Limb (tissue), 2 donors: Measurements from ENCODE around the gene CHRDL2.
"Not testable (repeated sequence)": the region's sequence is repeated elsewhere in the genome, so short reads cannot be mapped to it uniquely, and the experiment has no call there.

Source experiments
- DNase-seq, 2 donors: peaks; one replicate each; pipeline ENCODE4 v3.0.0-alpha.2; 2016; ENCODE audit errors: extremely low spot score in 2 of 2

CHRDL2 gene, protein sequence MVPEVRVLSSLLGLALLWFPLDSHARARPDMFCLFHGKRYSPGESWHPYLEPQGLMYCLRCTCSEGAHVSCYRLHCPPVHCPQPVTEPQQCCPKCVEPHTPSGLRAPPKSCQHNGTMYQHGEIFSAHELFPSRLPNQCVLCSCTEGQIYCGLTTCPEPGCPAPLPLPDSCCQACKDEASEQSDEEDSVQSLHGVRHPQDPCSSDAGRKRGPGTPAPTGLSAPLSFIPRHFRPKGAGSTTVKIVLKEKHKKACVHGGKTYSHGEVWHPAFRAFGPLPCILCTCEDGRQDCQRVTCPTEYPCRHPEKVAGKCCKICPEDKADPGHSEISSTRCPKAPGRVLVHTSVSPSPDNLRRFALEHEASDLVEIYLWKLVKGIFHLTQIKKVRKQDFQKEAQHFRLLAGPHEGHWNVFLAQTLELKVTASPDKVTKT

DNA sequence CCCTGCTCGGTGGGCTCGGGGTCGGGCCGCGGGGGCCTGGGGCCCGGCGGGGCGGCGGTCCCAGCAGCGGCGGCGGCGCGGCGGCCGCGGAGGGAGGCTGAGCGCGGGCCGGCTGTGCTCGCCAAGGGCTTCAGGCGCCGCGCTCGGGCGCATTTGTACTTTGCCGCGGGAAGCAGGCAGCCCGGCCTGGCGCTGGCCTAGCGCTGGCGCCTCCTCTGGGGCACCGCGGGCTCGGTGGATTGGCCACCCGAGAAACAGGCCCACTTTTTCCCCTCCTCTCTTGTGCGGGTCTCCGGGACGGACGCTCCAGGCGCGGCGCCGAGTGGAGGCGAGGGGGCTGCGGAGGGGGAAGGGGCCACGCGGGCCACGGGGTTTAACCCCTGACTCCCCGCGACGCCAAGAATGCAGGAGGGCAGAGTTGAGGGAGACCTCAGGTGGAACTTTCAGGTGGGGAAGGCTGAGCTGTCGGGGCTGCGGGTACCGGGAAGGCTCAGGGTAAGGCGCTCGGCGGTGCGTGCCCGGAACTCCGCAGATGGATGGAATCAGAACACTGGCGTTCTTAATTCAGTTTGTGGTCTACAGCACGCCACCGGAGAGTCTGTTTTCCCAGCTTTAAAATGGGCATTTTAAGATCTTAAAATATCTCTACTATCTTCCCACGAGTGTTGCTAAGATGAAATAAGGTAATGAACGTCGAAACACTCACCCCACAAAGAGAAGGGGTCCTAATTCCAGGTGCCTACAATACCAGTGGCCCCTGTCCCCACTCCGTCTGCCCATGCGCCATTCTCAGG is at the start of gene CHRDL2:
Gene CHRDL2, minus strand, starts transcription at position 126 of the 794 bp plus-strand sequence. CDS start 538 bp downstream, outside the sequence.
- DNase-seq: peak in 1 of 2 donors; percentile 54

DNA sequence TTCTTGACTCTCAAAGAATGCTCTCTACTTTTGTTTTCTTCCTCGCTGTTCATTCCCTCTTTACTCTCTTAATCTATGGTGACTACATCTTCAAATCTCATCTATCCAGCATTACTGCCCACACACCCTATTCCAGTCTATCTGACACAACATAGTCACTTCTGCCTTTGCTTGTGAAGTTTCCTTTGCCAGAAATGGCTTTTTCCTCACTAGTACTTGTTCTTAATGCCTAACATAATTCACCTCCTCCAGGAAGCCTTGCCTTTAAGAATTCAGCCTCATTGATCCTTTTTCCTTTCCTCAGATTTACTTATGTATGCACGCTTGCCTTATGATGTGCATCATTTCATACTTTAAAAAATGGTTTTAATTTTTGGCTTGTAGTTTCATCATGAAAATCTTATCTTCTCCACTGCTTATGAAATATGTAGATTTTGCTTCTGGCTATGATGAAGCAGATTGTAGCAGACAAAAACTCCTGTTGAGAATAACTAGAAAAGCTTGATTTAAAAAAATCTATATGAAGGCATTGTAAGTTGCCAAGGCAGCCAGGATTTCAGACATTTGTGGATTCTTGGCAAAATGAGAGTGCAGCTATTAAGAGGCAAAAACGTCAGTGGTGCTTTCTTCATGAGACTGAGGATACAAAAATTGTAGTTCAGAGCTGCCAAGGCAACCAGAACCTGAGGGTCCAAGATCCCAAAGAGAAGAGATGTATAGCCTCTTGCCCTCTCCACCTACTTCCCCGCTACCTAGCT is 49.2 kb upstream of the CHRDL2 start:
- DNase-seq: peak in 1 of 2 donors; percentile 6

DNA sequence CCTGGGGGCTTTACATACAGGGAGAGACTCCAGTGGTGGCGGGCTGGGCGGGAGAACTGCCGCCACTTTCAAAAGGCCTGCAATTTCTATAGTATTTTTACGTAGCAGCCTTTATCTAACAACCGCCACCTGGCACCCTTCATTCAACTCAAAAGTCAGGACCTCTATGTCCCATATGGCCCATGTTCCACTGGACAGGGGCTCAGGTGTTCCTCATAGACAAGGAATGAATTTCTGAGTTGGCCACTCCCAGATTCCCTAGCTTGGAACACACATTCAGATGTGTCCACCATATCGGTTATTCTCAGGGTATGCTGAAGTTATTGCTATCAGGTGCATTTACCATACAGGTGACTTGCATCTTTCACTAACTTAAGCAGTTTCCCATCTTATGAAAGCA is 47.4 kb upstream of the CHRDL2 start:
- DNase-seq: no peak

DNA sequence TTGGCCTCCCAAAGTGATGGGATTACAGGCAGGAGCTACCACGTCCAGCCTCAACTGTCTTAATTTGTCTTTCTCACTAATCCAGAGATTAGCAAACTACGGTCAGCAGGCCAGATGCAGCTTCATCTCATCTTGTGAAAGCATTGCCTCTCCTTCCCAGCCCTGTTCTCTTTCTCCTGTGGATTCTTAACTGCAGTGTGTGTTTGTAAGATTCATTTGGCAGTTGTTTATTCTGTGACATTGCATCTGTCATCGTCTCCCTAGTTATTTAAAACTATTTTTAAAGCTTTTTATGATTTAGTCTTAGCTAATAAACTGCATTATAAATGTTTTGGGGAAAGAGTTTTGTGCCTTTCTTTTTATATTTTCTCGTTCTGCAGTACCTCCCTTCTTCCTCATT is 46.7 kb upstream of the CHRDL2 start:
- no peak for DNase-seq

DNA sequence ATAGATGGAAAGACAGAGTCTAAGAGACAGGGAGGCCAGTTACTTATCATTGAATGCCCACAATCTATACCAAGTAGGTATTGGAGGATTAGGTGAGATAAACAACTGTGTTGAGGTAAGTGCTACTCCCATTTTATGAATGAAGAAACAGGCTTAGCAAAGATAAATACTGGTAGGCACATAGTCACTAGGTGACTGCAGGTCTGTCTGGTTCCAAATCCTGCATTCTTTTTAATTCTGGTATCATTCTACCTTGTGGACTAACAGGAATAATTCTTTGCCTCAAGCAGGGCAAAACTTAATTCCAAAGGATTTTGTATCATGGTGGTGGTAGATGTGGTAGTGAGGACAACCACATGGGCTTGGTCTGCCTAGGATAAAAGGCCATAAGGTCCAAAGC is 45.8 kb upstream of the CHRDL2 start:
- DNase-seq: no peak

DNA sequence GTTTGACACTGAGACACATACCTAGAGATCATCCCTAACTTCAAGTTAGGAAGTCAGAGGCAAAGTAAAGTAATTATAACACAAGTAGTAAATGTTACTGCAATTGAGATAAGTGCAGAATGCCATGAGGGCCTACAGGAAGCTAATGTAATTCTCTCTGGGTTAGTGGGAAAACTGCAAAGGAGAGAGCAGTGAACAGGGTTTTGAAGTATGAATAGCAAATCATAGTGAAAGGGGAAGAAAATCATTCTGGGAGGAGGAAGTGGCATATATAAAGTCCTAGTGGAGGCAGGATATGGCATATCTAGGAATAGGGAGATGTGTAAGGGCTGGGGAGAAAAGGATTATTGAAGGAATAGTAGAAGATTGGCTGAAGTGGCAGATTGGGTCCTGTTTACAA is 45.3 kb upstream of the CHRDL2 start:
- no peak for DNase-seq

DNA sequence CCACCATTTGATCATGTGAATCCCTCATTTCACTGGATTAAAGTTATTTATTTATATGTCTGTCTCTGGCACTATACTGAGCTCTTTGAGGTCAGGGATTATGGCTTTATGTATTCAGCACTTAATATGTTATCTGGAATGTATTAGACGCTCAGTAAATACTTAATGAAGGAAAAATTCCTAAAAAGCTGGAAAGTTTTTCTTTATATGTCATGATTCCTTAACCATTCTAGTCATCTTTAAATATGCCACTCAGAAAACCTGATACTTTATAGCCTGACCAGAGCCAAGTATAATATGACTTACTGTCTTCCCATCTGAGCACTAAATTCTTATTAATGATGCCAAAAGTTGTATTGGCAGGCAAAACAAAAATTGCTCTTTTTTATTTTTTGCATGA is 44.5 kb upstream of the CHRDL2 start:
- DNase-seq: no peak

DNA sequence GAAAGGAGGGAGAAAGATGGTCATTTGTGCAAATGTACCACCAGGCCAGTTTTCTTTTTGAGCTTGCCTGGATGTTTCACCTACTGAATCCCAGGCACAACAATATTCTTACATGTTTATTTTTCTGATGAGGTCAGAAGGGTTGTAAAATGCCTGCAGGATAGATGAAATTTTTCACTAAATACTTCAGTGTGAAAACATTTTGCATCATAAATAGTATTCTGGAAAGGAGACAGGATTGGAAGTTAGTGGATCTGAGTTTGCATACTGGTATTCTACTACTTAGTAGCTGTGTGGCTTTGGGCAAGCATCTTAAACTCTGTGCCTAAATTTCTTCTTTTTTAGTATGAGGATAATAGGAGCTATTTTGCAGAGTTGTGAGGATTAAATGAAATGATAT is 42.2 kb upstream of the CHRDL2 start:
- DNase-seq: no peak

DNA sequence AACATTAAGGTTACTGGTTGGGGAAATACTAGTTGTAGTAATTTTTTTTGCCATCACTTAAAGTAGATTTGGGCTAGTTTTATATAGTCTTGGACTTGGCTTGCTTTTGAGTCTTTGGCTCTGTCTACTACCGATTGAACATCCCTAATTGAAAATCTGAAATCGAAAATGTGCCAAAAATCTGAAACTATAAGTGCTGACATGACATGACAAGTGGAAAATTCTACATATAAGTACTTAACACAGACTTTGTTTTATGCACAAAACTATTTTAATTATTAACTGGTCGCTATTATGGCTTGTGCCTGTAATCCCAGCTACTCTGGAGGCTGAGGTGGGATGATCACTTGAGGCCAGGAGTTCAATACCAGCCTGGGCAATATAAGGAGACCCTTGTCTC is 39.9 kb upstream of the CHRDL2 start:
- DNase-seq: no peak

DNA sequence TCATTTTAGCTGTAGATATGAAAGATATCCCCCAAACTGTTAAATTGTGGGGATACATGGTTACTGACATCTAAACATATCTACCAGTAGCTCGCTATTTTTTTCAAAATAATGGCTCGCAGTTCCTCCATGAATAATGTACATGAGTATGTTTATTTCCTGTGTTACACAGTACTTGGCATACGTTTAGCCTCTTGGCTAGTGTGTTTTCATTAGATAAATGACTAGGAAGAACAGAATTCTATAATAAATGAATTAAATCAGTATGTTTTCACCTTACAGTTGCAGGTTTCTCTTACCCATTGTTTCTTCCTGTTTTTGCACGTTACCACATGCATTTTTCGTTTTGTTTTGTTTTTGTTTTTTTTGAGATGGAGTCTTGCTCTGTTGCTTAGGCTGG is 39.2 kb upstream of the CHRDL2 start:
- no peak for DNase-seq

DNA sequence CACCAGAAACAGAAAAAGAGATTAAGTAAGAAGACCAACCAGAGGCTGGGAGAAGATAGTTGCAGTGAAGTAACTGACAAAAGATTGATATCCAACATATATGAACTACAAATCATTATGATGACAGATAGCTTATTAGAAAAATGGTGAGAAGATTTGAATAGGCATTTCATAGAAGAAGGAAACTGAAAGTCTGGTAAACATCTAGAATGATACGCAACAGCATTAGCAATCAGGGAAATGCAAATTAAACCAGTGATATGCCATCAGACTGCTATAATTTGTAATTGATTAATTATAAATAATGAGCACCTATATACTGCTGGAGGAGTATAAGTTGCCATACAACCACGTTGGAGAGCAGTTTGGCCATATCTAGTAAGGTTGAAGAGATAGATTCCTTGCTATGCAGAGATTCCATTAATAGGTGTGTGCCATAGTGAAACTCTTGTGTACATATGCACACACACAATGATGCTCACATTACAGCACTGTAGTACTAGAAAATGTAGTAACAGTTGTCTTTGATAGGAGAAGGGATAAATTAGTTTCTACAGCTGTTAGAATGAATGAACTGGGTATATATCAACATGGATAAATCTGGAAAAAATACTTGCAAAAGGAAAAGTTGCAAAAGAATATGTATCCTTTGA is 38.0 kb upstream of the CHRDL2 start:
- no peak for DNase-seq

DNA sequence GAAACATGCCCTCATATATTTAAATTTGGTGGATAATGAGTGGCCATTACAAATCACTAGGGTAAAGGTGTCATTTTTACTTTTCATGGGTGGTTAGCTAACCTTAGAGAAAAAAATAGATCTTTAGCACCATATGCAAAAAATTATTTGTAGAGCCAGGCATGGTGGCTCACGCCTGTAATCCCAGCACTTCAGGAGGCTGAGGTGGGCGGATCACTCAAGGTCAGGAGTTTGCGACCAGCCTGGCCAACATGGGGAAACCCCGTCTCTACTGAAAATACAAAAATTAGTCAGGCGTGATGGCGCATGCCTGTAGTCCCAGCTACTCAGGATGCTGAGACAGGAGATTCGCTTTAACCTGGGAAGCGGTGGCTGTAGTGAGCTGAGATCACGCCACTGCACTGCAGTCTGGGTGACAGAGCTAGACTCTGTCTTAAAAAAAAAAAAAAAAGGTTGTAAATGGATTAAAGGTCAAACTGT is 37.0 kb upstream of the CHRDL2 start:
- DNase-seq: not testable (repeated sequence)

DNA sequence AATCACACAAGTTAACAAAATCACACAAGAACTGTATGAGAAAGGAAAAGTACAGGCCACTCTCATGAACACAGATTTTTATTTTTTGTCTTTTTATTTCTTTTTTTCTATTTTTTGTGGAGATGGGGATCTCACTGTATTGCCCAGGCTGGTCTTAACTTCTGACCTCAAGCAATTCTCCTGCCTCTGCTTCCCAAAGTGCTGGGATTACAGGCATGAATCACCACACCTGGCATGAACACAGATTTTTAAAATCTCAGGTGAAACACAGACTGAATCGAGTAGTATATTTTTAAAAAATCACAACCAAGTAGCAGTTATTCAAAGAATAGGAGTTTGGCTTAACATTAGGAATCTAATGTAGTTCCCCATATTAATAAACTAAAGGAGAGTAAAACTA is 35.7 kb upstream of the CHRDL2 start:
- DNase-seq: no peak

DNA sequence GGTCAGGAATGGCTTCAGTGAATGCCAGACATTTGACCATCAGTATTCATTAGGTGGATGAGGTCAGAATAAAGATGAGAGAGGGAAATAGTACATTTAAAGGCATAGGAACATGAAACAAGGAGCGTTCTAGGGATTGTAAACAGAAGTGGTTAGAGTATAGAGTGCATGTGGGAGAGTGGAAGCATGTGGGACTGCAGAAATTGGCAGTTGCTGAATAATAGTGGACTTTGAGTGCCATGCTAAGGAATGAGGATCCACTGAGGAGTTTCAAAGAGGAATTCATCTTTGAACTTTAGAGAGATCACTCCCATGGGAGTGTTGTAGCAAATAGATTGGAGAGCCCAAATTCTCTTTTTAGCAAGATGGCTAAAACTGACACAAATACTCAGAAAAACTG is 25.3 kb upstream of the CHRDL2 start:
- no peak for DNase-seq

DNA sequence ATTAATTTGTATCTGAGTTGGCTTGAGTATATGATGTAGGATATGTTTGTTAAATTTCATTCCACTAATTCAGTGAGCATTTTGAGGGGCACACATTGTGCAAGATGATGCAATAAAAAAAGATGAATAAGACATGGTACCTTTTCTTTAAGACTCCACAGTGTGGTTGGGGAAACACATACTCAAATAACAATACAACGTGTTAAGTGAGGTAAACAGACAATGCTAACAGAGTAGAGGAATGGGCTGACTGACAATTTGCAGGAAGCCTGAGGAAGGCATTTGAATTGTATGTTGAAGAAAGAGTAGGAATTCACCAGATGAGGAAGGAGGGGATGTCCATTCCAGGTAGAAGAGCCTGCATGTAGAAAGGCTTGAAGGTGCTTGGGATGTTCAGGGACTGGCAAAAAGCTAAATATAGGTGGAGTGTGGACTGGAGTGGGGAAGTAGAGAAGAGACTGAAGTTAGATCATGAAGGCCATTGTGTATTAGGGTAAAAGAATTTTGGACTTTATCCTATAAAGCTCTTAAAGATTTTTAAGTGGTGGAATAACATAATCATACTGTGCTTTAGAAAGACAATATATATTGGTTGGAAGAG is 24.3 kb upstream of the CHRDL2 start:
- DNase-seq: no peak

DNA sequence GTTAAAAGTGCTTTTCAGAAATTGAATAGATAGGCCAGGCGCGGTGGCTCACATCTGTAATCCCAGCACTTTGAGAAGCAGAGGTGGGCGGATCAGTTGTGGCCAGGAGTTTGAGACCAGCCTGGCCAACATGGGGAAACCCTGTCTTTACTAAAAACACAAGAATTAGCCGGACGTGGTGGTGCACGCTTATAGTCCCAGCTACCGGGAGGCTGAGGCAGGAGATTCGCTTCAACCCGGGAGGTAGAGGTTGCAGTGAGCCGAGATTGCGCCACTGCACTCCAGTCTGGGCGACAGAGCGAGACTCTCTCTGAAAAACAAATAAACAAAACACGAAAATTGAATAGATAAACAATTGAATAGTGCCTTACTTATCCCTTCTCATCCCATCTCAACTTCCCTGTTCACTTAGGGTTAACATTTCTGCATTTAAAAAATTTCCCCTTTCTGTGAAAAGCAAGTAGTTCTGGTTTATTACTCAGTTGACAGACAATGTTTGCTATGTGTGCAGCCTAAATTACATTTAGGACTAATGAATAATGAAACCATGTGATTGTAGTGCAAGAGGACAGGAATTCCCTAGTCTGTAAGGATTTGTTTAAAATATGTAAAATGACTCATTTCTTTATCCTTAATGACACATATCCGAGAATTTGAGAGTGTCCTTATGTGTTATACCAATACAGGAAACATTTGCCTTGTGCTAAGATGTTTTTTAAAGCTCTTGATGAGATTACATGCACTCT is 23.5 kb upstream of the CHRDL2 start:
- DNase-seq: no peak

DNA sequence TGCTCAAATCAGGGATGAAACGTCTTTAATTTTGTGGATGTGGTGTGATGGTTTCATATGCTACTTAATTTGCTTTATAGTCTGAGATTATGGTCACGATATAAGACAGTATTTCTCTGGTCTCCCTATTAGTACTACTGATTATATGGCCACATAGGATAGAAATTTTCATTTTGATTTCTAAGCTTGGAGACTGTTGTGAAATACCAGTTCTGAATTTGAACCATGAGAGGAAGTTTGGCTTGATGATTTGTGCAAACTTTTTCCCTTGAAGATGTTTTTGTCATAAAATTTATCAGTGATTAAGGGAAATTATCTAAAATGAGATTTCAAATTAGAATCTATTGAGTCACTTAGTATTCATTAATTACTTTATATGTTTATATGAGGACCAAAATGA is 20.1 kb upstream of the CHRDL2 start:
- DNase-seq: no peak

DNA sequence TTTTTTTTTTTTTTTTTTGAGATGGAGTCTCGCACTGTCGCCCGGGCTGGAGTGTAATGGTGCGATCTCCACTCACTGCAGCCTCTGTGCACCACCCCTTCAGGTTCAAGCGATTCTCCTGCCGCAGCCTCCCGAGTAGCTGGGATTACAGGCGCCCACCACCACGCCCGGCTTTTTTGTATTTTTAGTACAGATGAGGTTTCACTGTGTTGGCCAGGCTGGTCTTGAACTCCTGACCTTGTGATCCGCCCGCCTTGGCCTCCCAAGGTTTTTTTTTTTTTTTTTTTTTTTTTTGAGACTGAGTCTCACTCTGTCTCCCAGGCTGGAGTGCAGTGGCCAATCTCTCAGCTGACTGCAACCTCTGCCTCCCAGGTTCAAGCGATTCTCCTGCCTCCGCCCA is 19.4 kb upstream of the CHRDL2 start:
- DNase-seq: not testable (repeated sequence)

DNA sequence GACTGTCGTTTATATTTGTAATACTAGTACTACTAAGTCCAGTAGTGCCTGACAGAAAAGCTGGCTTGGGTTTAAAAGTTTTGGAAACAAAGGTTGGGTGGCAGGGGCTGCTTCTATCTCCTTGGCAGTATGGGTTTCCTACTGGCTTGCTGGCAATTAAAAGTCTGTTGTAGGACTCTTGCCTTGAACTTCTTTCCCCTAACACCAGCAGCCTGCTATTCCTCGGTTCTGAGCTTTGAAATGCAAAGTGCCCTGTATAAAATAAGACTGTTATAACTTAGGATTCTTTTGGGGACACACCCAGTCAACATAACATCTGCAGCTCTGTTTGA is 18.7 kb upstream of the CHRDL2 start:
- DNase-seq: no peak
